ENCODE measurements around the gene IGFBP6.

The IGFBP6 gene

DNA sequence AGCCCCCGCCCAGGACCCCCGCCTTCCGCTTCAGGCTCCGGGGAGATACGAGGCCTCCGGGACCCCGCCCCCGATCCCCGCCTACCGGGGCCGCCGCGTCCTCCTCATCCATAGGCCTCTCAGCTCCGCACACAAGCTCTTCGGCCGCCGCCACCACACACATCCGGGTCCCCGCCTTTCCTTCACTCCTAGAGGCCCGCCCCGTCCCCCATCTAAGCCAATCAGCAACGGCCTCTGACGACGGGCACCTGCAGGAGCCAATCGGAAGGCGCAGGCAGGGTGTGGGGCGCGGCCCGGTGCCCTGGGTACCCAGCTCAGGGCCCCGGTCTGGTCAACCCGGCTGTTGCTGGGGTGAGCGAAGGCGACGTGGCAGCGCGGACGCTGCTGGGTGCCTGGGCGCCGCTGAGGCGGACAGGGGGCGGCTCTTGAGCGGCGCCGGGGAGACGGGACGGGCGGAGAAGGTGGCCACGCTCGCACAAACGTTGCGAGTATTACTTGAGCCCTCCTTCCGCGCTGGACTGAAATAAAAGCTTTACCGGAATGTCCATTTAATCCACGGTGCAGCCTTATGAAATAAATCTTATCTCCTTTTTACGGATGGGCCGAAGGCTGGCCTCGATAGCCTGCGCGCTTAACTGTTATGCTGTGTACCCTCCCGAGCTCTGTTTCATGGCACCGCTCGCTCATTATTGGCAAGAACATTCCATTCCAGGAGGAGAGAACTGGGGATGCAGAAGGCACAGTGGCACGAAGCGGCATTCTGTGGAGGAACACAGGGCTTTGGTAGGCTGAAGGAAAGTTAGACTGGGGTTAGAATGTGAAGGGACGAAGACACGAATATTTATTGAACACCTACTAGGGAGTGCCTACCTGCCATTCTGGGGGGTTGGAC is 18.0 kb upstream of the IGFBP6 start, which contains the start of gene SPRYD3 (continued):
- TF ChIP-seq, protein P1, sequence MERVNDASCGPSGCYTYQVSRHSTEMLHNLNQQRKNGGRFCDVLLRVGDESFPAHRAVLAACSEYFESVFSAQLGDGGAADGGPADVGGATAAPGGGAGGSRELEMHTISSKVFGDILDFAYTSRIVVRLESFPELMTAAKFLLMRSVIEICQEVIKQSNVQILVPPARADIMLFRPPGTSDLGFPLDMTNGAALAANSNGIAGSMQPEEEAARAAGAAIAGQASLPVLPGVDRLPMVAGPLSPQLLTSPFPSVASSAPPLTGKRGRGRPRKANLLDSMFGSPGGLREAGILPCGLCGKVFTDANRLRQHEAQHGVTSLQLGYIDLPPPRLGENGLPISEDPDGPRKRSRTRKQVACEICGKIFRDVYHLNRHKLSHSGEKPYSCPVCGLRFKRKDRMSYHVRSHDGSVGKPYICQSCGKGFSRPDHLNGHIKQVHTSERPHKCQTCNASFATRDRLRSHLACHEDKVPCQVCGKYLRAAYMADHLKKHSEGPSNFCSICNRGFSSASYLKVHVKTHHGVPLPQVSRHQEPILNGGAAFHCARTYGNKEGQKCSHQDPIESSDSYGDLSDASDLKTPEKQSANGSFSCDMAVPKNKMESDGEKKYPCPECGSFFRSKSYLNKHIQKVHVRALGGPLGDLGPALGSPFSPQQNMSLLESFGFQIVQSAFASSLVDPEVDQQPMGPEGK (tag by site-specific recombination; IDR thresholded peaks at IDR 0.05), result peak; percentile 80
- TF ChIP-seq OVOL3 (tag by site-specific recombination; IDR thresholded peaks at IDR 0.05), result no peak
- no peak for TF ChIP-seq ZNF24 (tag by site-specific recombination; IDR thresholded peaks at IDR 0.05)
- TF ChIP-seq KLF16 (tag by site-specific recombination; IDR thresholded peaks at IDR 0.05), result peak; percentile 57
- TF ChIP-seq, protein P2, sequence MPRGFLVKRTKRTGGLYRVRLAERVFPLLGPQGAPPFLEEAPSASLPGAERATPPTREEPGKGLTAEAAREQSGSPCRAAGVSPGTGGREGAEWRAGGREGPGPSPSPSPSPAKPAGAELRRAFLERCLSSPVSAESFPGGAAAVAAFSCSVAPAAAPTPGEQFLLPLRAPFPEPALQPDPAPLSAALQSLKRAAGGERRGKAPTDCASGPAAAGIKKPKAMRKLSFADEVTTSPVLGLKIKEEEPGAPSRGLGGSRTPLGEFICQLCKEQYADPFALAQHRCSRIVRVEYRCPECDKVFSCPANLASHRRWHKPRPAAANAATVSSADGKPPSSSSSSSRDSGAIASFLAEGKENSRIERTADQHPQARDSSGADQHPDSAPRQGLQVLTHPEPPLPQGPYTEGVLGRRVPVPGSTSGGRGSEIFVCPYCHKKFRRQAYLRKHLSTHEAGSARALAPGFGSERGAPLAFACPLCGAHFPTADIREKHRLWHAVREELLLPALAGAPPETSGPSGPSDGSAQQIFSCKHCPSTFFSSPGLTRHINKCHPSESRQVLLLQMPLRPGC (tag by site-specific recombination; IDR thresholded peaks at IDR 0.05), result no peak
- no peak for TF ChIP-seq ZNF610 (tag by site-specific recombination; IDR thresholded peaks at IDR 0.05; ENCODE audit: borderline replicate concordance)
- no peak for TF ChIP-seq ZNF707 (tag by site-specific recombination; IDR thresholded peaks at IDR 0.05)
- TF ChIP-seq ZNF768 (tag by site-specific recombination; IDR thresholded peaks at IDR 0.05), result no peak
- TF ChIP-seq GLI4 (tag by site-specific recombination; IDR thresholded peaks at IDR 0.05), result no peak
- TF ChIP-seq ZNF266 (tag by site-specific recombination; IDR thresholded peaks at IDR 0.05; ENCODE audit: low read depth), result no peak
- no peak for TF ChIP-seq ZNF404 (tag by site-specific recombination; IDR thresholded peaks at IDR 0.05)
- no peak for TF ChIP-seq ZNF747 (tag by site-specific recombination; IDR thresholded peaks at IDR 0.05)
- TF ChIP-seq GFI1B (tag by site-specific recombination; IDR thresholded peaks at IDR 0.05), result no peak
- TF ChIP-seq ZNF335 (tag by site-specific recombination; conservative IDR thresholded peaks at IDR 0.05), result peak; percentile 66
- no peak for TF ChIP-seq WT1 (tag by site-specific recombination; IDR thresholded peaks at IDR 0.05)
- TF ChIP-seq ZNF76 (tag by site-specific recombination; IDR thresholded peaks at IDR 0.05; ENCODE audit: borderline replicate concordance, low read depth), result peak; percentile 40; the same call in 1 of the 2 replicates
- no peak for TF ChIP-seq IKZF3 (tag by site-specific recombination; IDR thresholded peaks at IDR 0.05)
- TF ChIP-seq SP3 (tag by site-specific recombination; IDR thresholded peaks at IDR 0.05), result peak; percentile 94
- no peak for TF ChIP-seq ZNF548 (tag by site-specific recombination; IDR thresholded peaks at IDR 0.05)
- no peak for TF ChIP-seq ZFP41 (tag by site-specific recombination; IDR thresholded peaks at IDR 0.05; ENCODE audit: borderline replicate concordance)
- TF ChIP-seq TCF7L2 (IDR thresholded peaks at IDR 0.05; ENCODE audit: borderline replicate concordance, low read depth, low read length), result no peak
- no peak for TF ChIP-seq ZNF513 (tag by site-specific recombination; IDR thresholded peaks at IDR 0.05)
- TF ChIP-seq GLIS1 (tag by site-specific recombination; IDR thresholded peaks at IDR 0.05), result peak; percentile 28; the same call in 1 of the 2 replicates
- peak; percentile 73 for TF ChIP-seq ZNF341 (tag by site-specific recombination; IDR thresholded peaks at IDR 0.05; ENCODE audit: low read depth)
- no peak for TF ChIP-seq ZNF560 (tag by site-specific recombination; IDR thresholded peaks at IDR 0.05; ENCODE audit: borderline replicate concordance)
- no peak; the same call in 1 of the 2 replicates for TF ChIP-seq ZNF777 (tag by site-specific recombination; IDR thresholded peaks at IDR 0.05; ENCODE audit: borderline replicate concordance)
- no peak for TF ChIP-seq REPIN1 (tag by site-specific recombination; IDR thresholded peaks at IDR 0.05; ENCODE audit: low read depth)
- TF ChIP-seq, protein P3, sequence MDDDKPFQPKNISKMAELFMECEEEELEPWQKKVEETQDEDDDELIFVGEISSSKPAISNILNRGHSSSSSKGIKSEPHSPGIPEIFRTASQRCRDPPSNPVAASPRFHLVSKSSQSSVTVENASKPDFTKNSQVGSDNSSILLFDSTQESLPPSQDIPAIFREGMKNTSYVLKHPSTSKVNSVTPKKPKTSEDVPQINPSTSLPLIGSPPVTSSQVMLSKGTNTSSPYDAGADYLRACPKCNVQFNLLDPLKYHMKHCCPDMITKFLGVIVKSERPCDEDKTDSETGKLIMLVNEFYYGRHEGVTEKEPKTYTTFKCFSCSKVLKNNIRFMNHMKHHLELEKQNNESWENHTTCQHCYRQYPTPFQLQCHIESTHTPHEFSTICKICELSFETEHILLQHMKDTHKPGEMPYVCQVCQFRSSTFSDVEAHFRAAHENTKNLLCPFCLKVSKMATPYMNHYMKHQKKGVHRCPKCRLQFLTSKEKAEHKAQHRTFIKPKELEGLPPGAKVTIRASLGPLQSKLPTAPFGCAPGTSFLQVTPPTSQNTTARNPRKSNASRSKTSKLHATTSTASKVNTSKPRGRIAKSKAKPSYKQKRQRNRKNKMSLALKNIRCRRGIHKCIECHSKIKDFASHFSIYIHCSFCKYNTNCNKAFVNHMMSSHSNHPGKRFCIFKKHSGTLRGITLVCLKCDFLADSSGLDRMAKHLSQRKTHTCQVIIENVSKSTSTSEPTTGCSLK (tag by site-specific recombination; IDR thresholded peaks at IDR 0.05), result no peak
- no peak for TF ChIP-seq ZBTB6 (tag by site-specific recombination; IDR thresholded peaks at IDR 0.05)
- no peak for TF ChIP-seq ZNF791 (tag by site-specific recombination; IDR thresholded peaks at IDR 0.05)
- no peak for TF ChIP-seq ZNF155 (tag by site-specific recombination; IDR thresholded peaks at IDR 0.05)
- no peak for TF ChIP-seq ZSCAN23 (tag by site-specific recombination; IDR thresholded peaks at IDR 0.05)
- TF ChIP-seq ZSCAN16 (tag by site-specific recombination; IDR thresholded peaks at IDR 0.05), result no peak

Data from HEK293 (cell line).